HK-2 (cell line): ENCODE results near the gene S100P.
"Not testable (repeated sequence)": the region's sequence is repeated elsewhere in the genome, so short reads cannot be mapped to it uniquely, and the experiment has no call there.

Source experiments
- DNase-seq: peaks from one replicate; pipeline ENCODE4 v3.0.0-alpha.2; 2018; ENCODE audit not compliant: unreplicated experiment

Gene S100P

GRCh38 chr4:6724421-6725111 is 30.9 kb downstream of the S100P start:
- DNase-seq, result no peak

GRCh38 chr4:6725427-6725961 is 31.8 kb downstream of the S100P start:
- DNase-seq, result not testable (repeated sequence)

GRCh38 chr4:6727081-6727942 is 33.6 kb downstream of the S100P start:
- DNase-seq, result no peak

GRCh38 chr4:6727943-6728250 is 34.2 kb downstream of the S100P start:
- DNase-seq, result no peak

- DNase-seq, result no peak
Measured at GRCh38 chr4:6728320-6729029, 34.8 kb downstream of the S100P start.

GRCh38 chr4:6730603-6731317 is 37.1 kb downstream of the S100P start:
- no peak for DNase-seq

GRCh38 chr4:6731318-6731675 is 37.6 kb downstream of the S100P start:
- no peak for DNase-seq

GRCh38 chr4:6731780-6732179 is 38.1 kb downstream of the S100P start:
- DNase-seq, result no peak

GRCh38 chr4:6732441-6733357 is 39.0 kb downstream of the S100P start:
- DNase-seq, result peak; percentile 56

GRCh38 chr4:6733358-6734164 is 39.9 kb downstream of the S100P start:
- no peak for DNase-seq

GRCh38 chr4:6734165-6734786 is 40.6 kb downstream of the S100P start:
- DNase-seq, result no peak

GRCh38 chr4:6739920-6740319 is 46.2 kb downstream of the S100P start:
- DNase-seq, result no peak

GRCh38 chr4:6740347-6740746 is 46.7 kb downstream of the S100P start:
- no peak for DNase-seq

GRCh38 chr4:6742507-6742906 is 48.8 kb downstream of the S100P start:
- DNase-seq, result no peak

- DNase-seq, result no peak
Measured at GRCh38 chr4:6742989-6743388, 49.3 kb downstream of the S100P start.
